Fibroblast of the aortic adventitia (primary cell): ENCODE results near the gene CALHM4. TPM values are rescaled to one million over a fixed set of nuclear protein-coding genes. Genes with fewer than 3 reads are reported as not detected.

Experiments
- DNase-seq: peaks from one replicate; pipeline ENCODE4 v3.0.0-alpha.2; 2010; ENCODE audit warnings: low read depth
- H3K4me3 ChIP-seq: 2 replicates; pipeline ENCODE4 v1.5.1; 2011; ENCODE audit warnings: low read depth, mild to moderate bottlenecking, control low read depth, low read length, moderate library complexity
- total RNA-seq: library from RNA; depleted of rRNA; stranded (reverse); fragments of >200 nt; gene quantifications from 2 replicates; pipeline ENCODE4 v1.2.3, GENCODE V29; 2012; ENCODE audit warnings: low replicate concordance
- TF ChIP-seq, protein P1 (sequence below): IDR thresholded peaks from 2 replicates; pipeline ENCODE4 v1.5.1; 2011; ENCODE audit warnings: mild to moderate bottlenecking, low read length, control low read depth, inconsistent platforms; ENCODE audit not compliant: insufficient read depth

Gene CALHM4
- total RNA-seq, 1 donor, result not detected

DNA sequence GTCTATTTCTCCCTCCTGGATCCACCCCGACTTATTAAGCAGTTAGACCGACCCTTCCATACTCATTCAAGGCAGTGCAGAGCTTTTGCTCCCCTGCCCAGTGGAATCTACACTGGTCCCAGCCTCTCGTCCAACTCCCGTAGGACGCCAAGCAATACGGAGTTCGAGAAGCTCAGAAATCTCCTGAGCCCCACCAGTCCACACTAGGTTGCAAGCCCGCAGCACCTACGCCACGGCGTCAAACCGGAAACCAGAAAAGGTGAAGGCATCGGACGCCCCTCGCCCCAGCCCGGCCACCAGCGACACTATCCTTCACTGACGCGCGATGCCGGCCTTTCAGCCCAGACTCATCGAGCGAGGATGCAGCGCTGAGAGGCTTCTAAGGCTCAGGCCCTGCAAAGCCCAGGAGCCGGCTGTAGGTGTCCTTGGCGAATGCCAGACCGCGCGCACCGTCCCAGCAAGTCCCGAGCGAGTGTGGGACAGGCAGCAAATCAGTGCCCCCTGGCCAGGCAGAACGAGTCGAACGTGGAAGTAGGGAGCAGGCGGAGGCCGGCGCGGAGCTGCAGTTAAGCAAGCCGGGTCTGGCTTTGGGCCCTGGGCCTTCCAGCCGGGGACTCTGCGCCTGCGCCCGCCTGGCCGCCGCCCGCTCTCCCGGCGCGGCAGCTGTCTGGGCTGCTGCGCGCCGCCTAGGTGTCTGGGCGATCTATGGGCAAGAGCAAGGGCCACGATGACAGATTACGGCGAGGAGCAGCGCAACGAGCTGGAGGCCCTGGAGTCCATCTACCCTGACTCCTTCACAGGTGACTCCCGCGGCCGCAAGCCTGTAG is 17.5 kb downstream of the CALHM4 start, which contains the start of gene RWDD1:
Gene RWDD1 (plus strand): TSS at position 649 of the 827 bp plus-strand sequence. CDS start 79 bp downstream, at position 728.
- TF ChIP-seq, protein P1, sequence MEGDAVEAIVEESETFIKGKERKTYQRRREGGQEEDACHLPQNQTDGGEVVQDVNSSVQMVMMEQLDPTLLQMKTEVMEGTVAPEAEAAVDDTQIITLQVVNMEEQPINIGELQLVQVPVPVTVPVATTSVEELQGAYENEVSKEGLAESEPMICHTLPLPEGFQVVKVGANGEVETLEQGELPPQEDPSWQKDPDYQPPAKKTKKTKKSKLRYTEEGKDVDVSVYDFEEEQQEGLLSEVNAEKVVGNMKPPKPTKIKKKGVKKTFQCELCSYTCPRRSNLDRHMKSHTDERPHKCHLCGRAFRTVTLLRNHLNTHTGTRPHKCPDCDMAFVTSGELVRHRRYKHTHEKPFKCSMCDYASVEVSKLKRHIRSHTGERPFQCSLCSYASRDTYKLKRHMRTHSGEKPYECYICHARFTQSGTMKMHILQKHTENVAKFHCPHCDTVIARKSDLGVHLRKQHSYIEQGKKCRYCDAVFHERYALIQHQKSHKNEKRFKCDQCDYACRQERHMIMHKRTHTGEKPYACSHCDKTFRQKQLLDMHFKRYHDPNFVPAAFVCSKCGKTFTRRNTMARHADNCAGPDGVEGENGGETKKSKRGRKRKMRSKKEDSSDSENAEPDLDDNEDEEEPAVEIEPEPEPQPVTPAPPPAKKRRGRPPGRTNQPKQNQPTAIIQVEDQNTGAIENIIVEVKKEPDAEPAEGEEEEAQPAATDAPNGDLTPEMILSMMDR, result no peak
- DNase-seq, result peak; percentile 99
- peak within 1 kb of the TSS; percentile 98 for H3K4me3 ChIP-seq

DNA sequence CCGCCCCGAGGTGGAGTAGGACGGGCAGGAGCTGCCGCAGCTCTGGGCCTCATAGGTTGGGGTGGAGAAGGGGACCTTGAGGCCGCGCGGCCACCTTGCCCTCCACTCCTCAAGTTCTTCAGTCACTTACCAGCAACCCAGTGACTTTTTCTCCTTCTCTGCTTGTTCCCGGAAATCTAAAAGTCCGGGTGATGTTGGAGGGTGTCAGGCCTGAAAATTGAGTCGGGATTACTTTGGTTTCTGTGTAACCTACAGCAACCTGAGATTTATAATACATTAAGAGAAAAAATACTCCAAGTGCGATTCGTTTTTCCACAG is 18.1 kb downstream of the CALHM4 start:
- DNase-seq, result no peak
- peak overlapping the region; percentile 98 for H3K4me3 ChIP-seq
- TF ChIP-seq, protein P1, result no peak

DNA sequence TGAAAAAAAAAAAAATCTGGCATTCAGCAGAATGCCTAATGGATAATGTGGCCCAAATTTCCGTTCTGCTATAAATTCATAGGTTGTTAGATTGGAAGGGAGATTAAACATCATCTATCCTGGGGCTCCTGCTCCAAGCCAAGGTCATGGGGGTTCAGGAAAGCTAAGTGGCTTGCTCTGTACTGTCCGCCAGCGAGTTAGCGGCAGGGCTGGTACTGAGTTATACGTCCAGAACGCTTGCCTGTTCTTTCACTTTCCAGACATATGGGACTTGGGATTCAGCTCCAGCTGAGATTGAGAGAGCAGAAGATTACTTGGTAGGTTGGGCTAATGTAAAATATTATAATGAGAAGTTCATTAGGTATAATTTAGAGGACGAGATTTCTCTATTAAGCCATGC is 18.6 kb downstream of the CALHM4 start:
- TF ChIP-seq, protein P1, result no peak
- DNase-seq, result peak; percentile 47
- H3K4me3 ChIP-seq, result peak overlapping the region; percentile 98

DNA sequence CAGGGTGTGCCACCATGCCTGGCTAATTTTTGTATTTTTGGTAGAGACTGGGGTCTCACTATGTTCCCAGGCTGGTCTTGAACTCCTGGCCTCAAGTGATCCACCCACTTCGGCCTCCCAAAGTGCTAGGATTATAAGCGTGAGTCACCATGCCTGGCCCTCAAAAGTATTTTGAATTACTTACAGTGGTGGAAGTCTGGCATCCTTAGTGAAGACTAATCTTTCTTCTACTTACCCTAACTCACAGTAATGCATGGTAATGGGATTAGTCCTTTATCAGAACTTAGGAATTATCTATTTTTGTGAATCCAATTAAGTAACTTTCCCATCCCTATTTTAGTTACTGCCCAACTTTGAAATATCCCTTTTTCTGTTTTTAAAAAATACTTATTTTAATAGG is 21.7 kb downstream of the CALHM4 start:
- DNase-seq, result no peak
- TF ChIP-seq, protein P1, result no peak
- no peak overlapping the region for H3K4me3 ChIP-seq

DNA sequence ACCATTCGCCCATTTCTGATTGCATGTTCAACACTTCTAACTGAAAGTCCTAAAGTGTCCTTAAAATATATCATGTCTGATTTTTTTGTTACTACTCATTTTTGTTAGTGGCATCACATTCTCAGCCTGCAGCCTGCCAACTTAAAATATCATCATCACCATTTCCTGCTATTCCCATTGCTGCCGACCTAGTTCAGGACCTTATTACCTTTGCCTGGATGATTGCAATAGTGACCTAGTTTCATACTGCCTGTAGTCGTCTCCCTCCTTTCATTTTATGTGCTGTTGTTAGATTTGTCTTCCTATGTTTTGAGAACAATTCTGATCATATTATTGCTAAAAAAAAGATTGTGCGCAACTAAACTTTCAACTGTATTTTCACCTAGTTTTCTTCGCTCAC is 23.9 kb downstream of the CALHM4 start:
- H3K4me3 ChIP-seq, result no peak overlapping the region
- no peak for DNase-seq
- TF ChIP-seq, protein P1, result no peak

DNA sequence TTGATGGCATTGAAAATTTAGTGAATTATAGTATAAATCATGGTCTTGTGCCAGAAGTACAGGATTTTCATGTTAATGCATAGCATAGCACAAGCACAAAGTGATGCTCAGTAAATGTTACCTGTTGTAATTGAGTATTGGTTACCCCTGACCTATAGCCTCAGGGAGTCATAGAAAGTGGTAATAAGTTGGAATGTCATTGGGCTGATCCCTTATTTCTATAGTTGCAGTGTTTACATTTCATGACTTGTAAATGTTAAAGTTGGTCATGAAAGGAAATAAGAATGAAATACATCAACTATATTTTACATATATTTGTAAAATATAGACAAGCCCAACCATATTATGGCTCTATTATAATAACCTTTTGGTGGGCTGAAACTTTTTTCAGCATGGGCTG is 24.8 kb downstream of the CALHM4 start:
- no peak for DNase-seq
- no peak overlapping the region for H3K4me3 ChIP-seq
- TF ChIP-seq, protein P1, result no peak

DNA sequence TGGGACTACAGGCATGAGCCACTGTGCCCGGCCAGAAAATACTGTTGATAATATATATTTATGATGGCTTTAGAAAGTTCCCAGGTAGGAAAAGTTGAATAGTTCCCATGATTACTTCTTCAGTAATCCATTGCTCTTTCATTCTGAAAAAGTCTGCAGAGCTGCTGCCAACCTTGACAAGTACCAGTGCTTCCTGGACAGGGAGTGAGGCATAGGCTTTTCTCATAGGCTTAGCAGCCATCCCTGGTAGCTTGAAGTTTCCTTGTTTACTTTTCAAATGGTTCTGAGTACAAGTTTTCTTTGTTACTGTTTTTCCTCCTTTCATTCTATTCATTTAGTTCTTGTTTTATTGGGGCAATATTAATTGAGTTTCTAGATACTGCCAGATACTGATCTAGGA is 25.6 kb downstream of the CALHM4 start:
- H3K4me3 ChIP-seq, result no peak overlapping the region
- DNase-seq, result no peak
- TF ChIP-seq, protein P1, result no peak
